GM19043 (cell line): ENCODE results near the gene C13orf42.

Experiments used
- ATAC-seq: cut with Tn5 transposase; IDR thresholded peaks from one replicate; pipeline ENCODE4 v1.9.1; 2021; ENCODE audit warnings: low read depth; ENCODE audit not compliant: unreplicated experiment

Gene C13orf42

DNA sequence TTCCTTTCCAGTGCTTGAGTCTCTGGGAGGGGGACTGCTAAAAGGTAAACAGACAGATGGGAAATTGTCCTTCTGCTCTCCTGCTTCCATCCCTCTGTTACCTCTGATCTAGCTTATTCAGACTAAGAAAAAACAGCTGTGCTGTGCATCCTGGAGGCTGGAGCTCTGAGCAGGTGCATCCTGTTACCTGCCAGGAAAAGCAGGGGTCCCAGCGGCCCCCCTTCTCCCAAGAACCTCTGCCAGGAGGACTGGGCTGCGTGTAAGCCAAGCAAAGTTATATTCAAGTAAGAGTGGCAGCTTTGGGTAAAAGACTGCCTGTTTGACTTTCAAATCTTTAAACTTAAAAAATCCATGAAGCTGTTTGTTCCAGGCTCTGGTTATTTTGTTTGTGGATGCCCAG lies 75.1 kb downstream of the C13orf42 start:
- ATAC-seq, result no peak

DNA sequence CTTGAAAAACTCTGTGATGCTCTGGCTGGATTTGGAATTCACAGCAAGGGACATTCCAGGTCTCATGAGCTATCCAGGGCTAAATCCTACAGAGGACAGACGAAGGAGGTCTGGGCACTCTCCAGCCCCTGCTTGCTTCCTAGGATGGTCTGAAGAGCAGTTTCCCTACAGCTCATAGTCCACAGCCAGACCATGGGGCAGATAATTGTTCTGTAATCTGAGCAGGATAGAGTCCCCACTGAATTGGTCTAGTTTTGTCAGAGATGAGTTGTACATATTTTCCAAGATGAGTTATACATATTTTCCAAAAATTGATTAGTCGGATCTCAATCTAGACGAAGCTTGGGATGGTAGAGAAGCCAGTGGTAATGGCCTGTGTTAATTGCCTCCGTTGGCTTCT lies 75.6 kb downstream of the C13orf42 start:
- no peak for ATAC-seq

DNA sequence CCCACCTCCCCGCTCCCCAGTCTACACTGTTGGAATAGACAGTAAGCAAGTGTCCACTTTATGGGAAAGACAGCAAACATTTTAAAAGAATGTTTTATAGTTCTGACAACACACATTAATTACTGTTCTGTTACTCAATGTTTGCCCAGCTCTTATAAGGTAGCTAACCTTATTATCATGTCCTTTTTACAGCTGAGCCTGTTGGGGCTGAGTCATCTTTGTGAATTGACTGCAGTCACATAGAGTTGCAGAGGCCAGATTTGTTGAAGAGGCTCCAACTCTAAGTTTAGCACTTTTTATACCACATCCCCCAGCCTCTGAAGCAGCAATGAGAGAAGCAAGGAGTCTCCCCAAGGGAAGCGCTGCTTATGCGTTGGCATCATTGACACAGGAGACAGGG lies 76.2 kb downstream of the C13orf42 start:
- ATAC-seq, result no peak

DNA sequence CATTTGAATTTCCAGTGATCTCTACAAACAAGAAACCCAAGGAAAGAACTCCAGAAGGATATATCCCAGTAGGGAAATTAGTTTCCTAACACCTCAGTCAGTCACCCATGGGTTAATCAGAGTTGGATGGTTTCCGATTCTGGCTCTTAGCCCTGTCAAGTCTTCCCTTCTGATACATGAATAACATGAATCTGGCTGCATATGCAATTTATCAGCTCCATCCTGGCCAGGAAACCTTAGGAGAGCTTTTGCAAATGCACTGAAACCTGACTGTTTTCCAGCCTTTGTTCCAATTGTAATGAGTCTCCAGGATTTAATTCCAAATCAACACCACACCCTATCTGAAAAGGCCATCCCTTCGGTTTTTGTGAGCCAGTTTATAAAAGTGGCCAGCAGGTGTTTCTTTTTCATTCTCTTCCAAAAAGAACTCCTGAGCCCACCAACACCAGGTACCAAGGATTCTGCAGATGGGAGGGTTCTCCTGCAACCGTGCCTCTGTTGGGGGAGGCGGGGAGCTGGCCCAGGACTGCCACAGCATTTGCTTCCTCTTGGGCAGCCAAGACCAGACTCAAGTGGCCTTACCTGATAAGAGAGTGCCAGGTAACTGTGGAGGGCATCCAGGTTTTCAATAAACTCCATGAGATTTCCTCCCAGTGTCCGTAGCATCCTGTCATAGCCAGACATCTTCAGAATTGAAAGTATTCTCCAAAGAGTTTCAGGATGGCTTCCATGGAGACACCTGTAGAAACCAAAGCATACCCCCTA lies 77.5 kb downstream of the C13orf42 start:
- ATAC-seq, result no peak

DNA sequence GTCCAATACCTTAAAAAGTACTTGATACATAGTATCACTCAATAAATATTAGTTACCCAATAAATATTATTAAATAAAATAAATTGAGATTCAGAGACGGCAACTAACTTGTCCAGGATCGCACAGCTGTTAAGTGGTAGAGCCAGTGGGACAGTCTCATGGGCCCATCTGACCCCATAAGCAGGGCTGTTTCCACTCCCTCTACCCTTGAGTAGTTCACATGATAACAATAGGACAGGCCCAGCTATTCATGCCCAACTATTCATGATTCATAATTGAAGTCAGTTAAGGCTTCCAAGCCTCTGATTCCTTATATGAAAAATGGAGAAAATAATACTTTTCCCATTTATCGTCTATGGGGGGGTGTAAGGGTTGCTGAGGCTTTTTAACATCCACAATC lies 78.2 kb downstream of the C13orf42 start:
- no peak for ATAC-seq
